Measurements from ENCODE around the gene GPLD1. TPM values are rescaled to one million over a fixed set of nuclear protein-coding genes. Genes with fewer than 3 reads are reported as not detected.

The GPLD1 gene
- total RNA-seq, 2 experiments from 2014 or later = 0.51 to 0.72 TPM

- CTCF ChIA-PET = interaction anchor here (0.9 to 1.2 kb wide), 2 partner anchors 16 to 29 kb away, joined by 3 to 4 read pairs; no protein-coding TSS in a partner anchor
- H3K27ac Mint-ChIP-seq = no peak overlapping the region
Observed at GRCh38 chr6:24458941-24459340, 30.4 kb downstream of the GPLD1 start.

GRCh38 chr6:24458134-24458533 lies 31.2 kb downstream of the GPLD1 start:
- TF ChIP-seq CTCF (IDR thresholded peaks at IDR 0.05) = no peak
- ChIA-PET CTCF (no interaction called here), POLR2A (no interaction called here)
- DNase-seq = no peak
- H3K36me3 Mint-ChIP-seq (ENCODE audit: low read depth) = no peaks in the 10 kb centered on the region
- no peaks in the 10 kb centered on the region for H3K27me3 Mint-ChIP-seq
- no peaks in the 10 kb centered on the region for H3K9me3 Mint-ChIP-seq
- H3K27ac Mint-ChIP-seq = no peak overlapping the region
- intact Hi-C loops (cut with micrococcal nuclease) = no loop called here
- no peak overlapping the region for H3K4me3 Mint-ChIP-seq
- H3K4me1 Mint-ChIP-seq (ENCODE audit: low read depth) = no peaks in the 10 kb centered on the region
- no peak for ATAC-seq

More at GRCh38 chr6:24458941-24459340, 30.4 kb downstream of the GPLD1 start:
- Mint-ChIP-seq H3K27me3 (no peaks in the 10 kb centered on the region), H3K36me3 (ENCODE audit: low read depth) (no peaks in the 10 kb centered on the region), H3K4me1 (ENCODE audit: low read depth) (no peaks in the 10 kb centered on the region), H3K9me3 (no peaks in the 10 kb centered on the region), H3K4me3 (no peak overlapping the region)
- no peak for TF ChIP-seq CTCF (IDR thresholded peaks at IDR 0.05)
- POLR2A ChIA-PET = no interaction called here
- no peak for ATAC-seq
- intact Hi-C loops (cut with micrococcal nuclease) = no loop called here
- no peak for DNase-seq

GRCh38 chr6:24455061-24455460 lies 34.3 kb downstream of the GPLD1 start:
- TF ChIP-seq CTCF (IDR thresholded peaks at IDR 0.05) = no peak
- no peak overlapping the region for H3K4me3 Mint-ChIP-seq
- intact Hi-C loops (cut with micrococcal nuclease) = no loop called here
- no peaks in the 10 kb centered on the region for H3K36me3 Mint-ChIP-seq (ENCODE audit: low read depth)
- no peaks in the 10 kb centered on the region for H3K4me1 Mint-ChIP-seq (ENCODE audit: low read depth)
- POLR2A ChIA-PET = no interaction called here
- no peak overlapping the region for H3K27ac Mint-ChIP-seq
- H3K27me3 Mint-ChIP-seq = no peaks in the 10 kb centered on the region
- no peak for ATAC-seq
- CTCF ChIA-PET = interaction anchor here (2.3 kb wide), 1 partner anchor 25 kb away, joined by 6 read pairs; no protein-coding TSS in a partner anchor
- H3K9me3 Mint-ChIP-seq = no peaks in the 10 kb centered on the region
- DNase-seq = no peak

GRCh38 chr6:24454452-24454851 lies 34.9 kb downstream of the GPLD1 start:
- CTCF ChIA-PET = interaction anchor here (2.3 kb wide), 1 partner anchor 24 kb away, joined by 6 read pairs; no protein-coding TSS in a partner anchor
- POLR2A ChIA-PET = no interaction called here
- no peak for DNase-seq
- Mint-ChIP-seq H3K27me3 (no peaks in the 10 kb centered on the region), H3K36me3 (ENCODE audit: low read depth) (no peaks in the 10 kb centered on the region), H3K27ac (no peak overlapping the region), H3K4me1 (ENCODE audit: low read depth) (no peaks in the 10 kb centered on the region), H3K4me3 (no peak overlapping the region), H3K9me3 (no peaks in the 10 kb centered on the region)
- no peak for ATAC-seq
- intact Hi-C loops (cut with micrococcal nuclease) = no loop called here
- TF ChIP-seq CTCF (IDR thresholded peaks at IDR 0.05) = no peak

GRCh38 chr6:24453921-24454320 lies 35.5 kb downstream of the GPLD1 start:
- no peaks in the 10 kb centered on the region for H3K4me1 Mint-ChIP-seq (ENCODE audit: low read depth)
- no peak for TF ChIP-seq CTCF (IDR thresholded peaks at IDR 0.05)
- CTCF ChIA-PET = interaction anchor here (2.3 kb wide), 1 partner anchor 24 kb away, joined by 6 read pairs; no protein-coding TSS in a partner anchor
- no peaks in the 10 kb centered on the region for H3K27me3 Mint-ChIP-seq
- intact Hi-C loops (cut with micrococcal nuclease) = no loop called here
- no peak overlapping the region for H3K27ac Mint-ChIP-seq
- no peak overlapping the region for H3K4me3 Mint-ChIP-seq
- POLR2A ChIA-PET = no interaction called here
- H3K36me3 Mint-ChIP-seq (ENCODE audit: low read depth) = no peaks in the 10 kb centered on the region
- DNase-seq (no peak), ATAC-seq (no peak)
- H3K9me3 Mint-ChIP-seq = no peaks in the 10 kb centered on the region

All from activated CD8-positive, alpha-beta T cell treated with anti-CD3 and anti-CD28 coated beads for 36 hours (primary cell).